GM18511 (cell line): ENCODE measurements around the gene ADGRG6.
A peak's percentile ranks its signal among the peaks of the same experiment; 100 is the strongest.

Source experiments
- ATAC-seq: cut with Tn5 transposase; IDR thresholded peaks from one replicate; pipeline ENCODE4 v1.9.1; 2021; ENCODE audit warnings: mild to moderate bottlenecking, moderate library complexity; ENCODE audit not compliant: unreplicated experiment

ADGRG6 gene

DNA sequence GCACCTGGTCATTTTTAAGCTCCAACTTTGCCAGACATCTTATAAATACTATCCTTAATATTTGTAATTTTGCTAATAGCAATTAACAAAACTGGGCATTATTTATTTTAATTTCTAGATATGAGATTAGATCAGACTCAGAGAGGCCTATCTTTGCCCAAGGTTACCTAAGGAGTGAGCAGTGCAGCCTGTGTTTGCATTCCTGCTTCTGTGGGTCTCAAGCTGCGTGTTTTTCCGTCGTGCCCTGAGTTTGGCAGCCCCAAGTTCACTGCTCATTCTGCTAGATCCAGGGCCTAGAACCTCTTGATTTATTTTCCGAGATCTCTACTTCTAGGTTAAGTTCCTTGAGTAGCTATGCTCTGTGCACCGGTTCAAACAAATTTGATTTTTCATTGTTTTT lies 11.0 kb upstream of the ADGRG6 start:
- ATAC-seq: no peak

DNA sequence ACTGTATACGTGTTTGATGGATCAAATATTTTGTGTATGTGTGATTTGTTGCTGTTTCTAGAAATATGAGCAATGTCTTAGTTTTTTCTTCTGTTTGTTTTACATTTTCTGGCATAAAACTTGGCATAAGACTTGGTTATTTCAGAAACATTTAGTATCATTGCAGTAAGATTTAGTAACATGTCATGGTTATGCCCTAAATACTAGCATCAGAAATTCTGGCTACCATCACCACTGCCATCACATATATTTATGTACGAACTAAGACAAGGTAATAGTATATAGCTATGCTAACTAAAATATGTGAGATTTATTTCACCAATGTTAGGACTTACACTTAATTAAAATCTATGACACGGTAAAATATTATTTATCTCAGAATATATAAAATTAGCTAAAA lies 10.3 kb upstream of the ADGRG6 start:
- ATAC-seq: no peak

DNA sequence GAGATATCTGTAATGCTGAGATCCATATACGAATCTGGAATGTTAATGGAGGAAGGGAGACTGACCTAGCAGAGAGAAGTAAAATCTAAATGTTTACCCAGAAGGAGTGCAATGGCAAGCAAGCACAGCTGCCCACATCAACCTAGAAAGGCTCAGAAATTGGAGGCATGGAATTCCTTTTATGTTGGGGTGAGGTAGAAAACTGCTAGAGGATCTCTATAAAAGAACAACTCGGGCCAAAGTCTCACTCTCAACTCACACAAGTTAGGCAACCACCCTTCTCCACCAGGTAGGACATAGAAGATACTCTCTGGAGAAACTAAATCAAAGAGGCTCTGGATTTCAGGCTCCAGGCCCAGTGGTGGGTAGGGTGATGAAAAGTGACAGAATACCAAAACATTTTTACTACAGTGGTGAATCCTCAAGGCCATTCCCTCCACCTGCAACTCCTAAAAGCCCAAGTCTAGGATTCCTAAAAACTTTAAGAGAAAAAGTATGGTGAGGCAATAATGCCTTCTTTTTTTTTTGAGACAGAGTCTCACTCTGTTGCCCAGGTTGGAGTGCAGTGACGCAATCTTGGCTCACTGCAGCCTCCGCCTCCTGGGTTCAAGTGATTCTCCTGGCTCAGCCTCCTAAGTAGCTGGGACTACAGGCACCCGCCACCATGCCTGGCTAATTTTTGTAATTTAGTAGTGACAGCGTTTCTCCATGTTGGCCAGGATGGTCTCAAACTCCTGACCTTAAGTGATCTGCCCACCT lies 9.5 kb upstream of the ADGRG6 start:
- ATAC-seq: no peak

DNA sequence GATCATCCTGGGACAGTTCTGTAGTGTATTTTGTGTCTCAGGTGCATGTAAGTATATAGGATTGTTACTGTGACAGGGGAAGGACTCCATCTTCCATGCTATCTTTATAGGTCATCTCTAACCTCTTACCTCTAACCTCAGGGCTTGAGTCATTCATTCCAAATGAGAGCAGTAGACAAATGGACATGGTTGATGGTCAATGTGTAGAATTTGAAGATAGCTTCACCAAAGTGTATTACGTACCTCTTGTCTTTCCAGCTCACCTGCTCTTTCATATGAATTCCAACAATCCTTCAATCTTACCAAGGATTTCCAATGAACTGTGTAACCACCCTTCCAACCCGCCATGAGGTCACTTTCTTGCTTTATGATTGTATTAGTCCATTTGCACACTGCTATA lies 8.7 kb upstream of the ADGRG6 start:
- ATAC-seq: no peak

DNA sequence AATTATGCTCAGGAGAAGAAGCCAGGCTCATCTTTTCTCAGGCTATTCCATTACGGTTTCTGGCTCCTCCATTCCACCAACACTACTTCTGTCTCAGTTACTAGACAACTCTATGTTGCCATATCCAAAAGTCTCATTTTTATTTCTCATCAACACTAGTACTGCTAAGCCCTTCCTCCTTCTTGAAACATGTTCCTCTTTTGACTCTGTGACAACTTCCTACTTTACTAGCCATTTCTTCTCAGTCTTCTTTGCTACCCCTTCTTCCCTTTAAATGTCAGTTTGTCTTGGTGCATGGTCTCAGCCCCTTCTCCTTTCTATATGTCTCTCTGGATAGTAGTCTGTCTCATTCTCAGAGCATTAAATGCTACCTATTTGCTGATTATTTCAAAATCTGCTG lies 7.1 kb upstream of the ADGRG6 start:
- no peak for ATAC-seq

DNA sequence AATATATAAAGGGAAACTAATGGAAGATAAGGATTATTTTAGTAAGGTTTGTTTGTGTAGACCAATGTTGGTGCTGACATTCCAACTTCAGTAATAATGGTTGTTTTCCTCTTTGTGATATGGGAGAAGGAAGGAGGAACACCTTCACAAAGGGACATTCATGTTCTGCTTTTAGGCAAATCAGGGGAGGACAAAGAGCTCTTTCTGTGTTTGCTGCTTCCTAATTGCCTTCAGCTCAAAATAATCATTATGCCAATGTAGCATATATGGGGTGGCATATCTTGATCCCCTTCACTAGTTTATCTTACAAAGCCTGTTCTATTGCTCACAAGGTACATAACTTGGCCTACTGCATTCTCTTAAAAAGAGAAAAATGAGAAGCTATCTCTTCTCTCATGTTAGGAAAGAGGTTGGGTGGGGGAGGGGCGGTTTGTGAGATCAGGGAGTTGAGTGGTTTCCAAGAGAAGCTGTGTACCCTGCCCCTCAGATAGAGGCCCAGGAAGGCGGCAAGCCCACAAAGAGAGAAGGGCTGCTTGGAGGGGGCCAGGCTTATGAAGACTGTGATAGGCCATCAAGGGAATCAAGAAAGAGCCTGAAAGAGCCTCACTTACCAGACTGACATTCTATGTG lies 4.7 kb upstream of the ADGRG6 start:
- ATAC-seq: no peak

DNA sequence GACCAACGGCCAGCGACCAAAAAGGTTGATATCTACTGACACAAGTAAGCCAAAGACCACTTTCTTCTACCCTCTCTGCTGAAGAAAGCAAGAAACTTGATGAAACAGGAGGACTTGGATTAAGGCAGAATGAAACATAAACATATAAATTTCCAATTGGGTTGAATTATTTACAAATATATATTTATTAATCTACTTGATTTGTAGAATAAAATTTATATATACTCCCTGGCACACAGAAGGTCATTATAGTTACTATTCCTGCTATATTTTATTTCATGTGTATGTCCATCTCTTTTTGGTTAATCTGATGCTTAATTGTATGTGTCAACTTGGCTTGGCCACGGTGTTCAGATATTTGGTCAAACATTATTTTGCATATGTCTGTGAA lies 4.2 kb upstream of the ADGRG6 start:
- no peak for ATAC-seq

DNA sequence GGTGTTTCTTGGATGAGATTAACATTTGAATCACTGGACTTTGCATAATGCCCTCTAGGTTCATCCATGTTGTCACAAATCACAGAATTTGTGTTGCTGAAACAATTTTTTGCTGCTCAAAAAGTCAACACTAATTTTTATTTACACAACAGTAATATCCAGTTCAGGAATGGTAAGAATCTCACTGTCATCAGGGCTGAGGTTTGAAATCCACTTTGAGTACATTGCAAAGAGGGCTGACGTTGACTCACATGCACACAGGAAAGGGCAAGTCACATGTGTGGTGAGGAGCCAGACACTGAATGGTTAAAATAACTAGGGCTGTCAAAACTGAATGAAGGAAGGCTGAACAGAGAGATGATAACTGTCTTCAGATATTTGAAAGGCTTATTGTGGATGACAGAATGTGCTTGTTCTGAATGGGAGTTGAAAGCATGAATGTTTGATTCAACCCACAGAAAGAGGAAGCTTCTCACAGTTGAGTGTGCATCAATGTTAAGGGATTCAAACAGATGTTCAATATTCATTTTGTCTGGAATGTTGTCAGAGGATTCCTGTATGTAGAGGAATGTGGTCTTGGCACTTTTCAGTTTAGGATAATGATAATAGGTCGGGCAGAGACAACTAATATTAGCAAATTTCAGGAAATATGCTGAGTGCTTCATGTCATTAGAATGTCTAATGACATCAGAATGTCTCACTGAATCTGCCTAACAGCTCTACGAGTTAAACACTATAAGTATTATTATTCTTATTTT lies 3.6 kb upstream of the ADGRG6 start:
- ATAC-seq: no peak

DNA sequence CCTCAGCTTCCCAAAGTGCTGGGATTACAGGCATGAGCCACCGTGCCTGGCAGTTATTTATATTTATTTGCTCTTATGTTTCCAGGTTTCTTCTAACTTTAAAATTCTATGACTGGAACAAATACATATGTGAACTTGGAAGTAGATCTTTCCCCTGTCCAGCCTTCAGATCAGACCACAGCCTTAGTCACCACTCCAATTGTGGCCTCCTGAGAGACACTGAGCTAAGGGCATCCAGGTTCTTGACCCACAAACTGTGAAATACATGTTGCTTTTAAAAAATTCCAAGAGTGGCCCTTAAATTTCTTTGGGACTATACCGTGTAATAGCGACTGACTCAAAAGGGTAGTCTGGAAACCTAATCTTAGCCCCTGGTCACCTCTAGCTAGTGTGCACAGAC lies 1.5 kb upstream of the ADGRG6 start:
- ATAC-seq: no peak

DNA sequence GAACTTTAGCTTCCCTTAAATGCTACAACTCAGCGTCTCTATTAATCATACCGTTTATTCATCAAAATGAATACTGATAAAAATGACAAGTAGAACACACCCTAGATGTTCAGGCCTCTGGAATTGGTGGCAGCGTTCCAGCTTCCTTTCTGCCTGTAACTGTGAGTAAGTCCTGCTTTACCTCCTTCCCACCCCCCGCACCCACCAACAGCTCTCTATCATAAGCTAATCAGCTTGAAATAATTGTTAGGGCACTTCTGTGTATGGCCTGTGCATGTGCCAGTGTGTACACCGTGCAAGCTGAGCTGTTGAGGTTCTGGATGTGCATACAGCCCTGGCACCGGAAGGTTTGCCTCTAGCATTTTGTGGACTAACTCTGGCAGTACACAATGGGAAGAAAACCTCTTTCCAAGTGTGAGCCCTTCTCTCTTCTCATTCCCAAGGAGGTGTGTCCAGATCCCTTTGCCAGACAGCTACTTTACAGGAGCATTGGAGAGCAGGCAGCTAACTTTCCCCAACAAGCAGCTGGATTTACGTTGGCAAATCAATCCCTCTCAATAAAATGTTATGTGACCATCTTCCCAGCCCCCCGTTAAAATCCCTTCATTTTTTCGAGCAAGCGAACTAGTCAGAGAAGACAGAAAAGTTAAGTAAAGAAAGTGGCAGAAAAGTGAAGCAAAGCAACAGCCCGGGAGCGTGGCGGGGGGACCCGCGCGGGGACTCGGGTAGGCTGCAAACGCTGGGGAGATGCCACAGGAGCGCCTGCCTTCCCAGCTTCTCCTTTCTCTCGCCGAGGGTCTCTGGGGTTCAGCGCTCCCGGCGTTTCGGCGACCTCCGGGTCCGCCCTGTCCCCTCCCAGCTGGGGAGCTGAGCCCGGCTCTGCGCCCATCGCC lies 803 bp upstream of the ADGRG6 start:
- peak; percentile 22 for ATAC-seq

DNA sequence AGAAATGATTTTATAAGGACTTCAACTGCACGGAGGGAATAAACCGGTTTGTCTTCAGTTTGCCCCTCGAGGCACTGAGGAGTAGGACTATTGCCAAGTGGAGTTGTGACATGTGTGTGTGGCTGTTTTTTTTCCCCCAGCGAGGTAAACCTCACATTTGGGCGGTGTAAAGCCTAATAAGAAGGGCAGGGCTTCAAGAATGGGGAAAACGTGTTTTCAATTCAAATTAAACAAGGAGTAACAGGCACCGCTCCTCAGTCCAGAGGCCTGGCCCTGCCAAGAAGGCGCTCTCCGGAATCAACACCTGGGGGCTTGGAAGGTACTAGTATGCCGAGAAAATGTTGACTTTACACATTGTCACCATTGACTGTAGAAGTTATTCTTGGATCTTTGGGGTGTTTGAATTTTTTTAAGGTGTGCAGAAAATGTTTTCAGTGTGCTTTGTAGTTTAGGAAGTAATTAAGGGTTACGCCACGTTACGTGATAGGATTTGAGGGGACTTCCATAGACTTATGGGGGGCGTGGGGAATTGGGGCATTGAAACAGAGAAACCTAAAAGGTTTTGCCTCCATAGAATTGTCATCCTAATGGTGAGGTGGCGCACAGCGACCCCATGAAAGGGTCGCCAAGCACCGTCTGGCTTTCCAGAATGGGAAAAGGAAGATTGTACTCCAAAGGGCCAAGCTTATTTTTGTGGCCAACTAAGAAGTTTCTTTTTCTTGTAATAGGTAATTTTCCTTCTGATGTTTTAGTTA lies 791 bp downstream of the ADGRG6 start:
- ATAC-seq: no peak

DNA sequence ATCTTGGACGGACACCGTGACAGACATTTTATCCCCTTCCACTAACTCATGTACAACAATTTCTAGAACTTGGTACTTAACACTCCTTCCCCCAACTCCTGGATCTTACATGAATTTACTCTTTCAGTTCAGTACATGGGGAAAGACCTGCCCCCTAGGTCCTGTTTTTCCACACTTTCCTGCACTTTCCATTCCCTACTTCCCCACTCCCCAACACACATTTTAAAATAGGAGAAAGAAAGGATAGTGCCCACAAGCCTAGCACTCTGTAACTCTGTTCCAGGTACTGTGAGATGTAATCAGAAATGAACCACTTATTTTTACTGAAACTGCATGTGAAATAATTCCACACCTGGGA lies 1.3 kb downstream of the ADGRG6 start:
- no peak for ATAC-seq

DNA sequence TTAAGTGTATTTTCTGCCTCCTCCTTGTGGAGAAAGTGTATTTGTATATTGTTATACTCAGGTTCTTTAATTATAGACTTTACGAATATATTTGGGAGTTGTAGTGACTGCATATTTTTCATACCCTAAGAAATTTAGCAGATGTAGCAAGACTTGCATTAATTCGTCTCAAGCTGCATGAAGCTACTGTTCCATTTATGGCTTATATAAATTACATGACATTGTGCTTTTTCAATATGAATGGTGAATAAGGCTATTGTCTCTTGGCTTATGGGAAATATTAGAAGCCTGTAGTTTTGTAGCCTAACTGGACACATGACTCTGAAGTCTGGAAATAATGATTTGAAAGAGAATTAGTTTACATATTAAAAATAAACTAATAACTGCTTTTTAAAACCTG lies 2.4 kb downstream of the ADGRG6 start:
- no peak for ATAC-seq

DNA sequence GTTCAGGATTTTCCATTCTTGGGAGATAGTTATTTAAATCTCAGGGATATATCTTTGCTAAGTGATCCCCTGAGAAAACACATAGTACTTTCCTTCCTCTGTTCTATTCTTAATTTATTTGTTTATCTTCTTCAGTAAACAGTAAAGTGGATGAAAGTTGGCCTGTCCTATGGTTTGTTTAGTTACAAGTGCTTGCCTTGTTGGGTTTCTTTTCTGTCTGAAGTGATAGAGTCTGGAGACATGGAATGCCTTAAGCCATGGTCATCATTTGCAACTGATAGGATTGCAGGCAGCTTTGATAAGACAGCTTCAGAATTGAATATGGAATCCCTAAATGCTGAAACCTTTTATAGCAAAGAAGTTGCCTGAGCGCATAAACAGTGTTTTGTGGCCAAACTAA lies 4.9 kb downstream of the ADGRG6 start:
- ATAC-seq: no peak

DNA sequence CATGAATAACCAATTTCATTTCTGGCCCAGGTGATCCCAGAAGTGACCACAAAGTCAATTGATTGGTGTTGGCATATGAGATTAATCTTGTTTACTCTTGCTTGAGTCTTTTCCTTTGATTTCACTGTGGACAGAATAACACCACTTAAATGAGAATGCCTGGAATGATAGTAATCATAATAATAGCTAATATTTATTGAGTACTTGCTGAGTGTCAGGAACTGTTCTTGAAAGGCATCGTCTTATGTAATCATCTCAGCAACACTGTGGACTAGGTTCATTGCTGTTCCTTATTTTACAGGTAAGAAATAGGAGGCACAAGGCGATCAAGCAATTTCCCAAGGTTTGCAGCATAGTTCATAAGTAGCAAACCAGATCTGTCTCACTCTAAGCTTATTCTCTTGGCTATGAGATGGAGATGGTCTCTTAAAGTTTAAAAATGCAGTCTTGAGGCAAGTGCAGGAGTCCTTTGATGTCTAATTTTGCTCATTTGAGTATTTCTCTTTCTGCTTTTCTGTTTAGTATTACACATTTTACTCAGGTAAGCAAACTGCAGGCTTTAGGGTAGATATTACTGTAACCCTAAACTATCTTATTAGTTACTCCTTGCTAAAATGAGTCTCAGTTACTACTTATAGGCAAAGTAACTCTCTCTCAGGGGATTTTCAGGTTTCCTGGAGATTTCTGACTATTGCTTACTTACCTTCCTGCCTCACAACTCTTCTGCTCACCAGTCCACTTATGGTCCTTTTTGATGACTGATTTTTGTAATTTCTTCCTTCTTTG lies 6.3 kb downstream of the ADGRG6 start:
- no peak for ATAC-seq

DNA sequence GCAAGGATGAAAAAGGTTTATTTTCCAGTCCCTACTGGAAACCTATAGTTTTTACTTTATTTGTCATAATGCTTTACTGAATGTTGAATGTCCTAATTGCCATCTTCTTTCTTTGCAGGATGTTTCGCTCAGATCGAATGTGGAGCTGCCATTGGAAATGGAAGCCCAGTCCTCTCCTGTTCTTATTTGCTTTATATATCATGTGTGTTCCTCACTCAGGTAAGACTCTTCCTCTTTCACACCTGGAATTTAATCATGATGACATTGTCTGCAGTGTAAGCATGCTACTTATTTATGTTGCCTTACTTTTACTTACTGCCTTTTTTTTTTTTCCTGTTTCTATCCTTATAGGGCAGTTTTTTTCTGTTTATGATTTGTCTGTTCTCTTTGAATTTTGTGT lies 7.6 kb downstream of the ADGRG6 start:
- ATAC-seq: no peak

DNA sequence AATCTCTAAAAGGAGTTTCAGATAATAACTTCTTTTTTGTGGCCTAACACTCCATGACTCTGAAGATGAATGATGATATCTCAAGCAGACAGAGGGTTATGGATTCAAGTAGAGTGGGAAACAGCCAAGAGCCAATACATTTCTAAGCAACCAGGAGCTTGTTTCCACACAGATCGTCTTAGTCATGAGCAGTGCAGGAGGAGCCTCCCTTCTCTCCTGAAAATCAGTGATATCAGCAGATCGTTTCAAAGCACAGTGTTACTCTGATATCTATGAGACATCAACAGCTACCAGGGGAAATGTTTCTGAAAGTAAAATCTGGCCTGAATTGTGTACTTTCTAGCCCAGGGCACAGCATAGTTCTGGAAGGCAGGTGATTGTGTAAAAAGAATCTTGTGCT lies 11.5 kb downstream of the ADGRG6 start:
- no peak for ATAC-seq

DNA sequence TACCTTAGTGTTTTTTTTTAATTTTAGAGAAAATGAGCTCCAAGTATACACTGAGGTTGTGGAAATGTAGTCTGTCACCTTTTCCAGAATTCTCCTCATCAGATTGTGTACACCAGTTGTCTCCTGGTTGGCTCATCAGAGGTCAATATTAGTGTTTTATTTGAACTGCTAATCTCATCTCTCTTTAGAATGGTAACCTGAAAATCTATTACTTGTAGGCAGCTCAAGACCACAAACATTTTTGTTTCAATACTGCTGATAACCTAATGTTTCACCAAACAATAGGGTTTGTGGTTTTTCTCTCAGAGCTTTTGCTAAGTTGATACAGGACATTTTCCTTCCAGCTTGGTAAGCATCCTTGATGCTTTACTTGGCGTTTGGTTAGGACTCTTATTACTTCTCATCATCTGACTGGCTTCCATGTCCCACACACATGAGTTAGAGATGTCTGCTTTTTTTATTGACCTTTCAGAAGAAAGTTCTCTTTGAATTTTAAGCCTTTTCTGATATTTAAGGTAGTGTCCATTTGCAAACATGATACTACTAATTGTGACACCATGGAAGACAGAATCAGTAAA lies 15.1 kb downstream of the ADGRG6 start:
- ATAC-seq: no peak

DNA sequence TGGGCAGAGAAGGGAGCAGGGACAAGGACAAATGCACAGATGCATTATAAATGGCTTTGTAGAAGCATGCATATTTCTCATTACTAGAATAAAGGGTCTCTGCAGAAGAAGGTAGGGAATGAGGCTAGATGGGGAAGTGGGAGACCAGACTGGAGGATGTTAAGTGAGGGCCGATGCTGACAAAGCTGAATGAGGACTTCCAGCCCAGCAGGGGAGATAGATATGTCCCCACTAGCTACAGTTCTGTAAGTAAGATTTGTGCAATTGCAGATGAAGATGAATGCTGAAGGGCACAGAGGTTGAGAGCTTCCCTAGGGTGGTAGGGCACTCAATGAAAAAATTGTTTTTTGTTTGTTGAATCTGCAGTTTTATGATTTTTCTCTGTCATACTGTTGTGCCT lies 16.9 kb downstream of the ADGRG6 start:
- ATAC-seq: no peak
